Stimulated activated CD8-positive, alpha-beta memory T cell treated with anti-CD3 and anti-CD28 coated beads, Interleukin-15, amount 100 ng/mL, for 1 hour (primary cell): ENCODE data around the gene GADD45A.

Source experiments
- DNase-seq: peaks from one replicate; pipeline ENCODE4 v3.0.0-alpha.2; 2020; ENCODE audit warnings: low read depth

The GADD45A gene

DNA sequence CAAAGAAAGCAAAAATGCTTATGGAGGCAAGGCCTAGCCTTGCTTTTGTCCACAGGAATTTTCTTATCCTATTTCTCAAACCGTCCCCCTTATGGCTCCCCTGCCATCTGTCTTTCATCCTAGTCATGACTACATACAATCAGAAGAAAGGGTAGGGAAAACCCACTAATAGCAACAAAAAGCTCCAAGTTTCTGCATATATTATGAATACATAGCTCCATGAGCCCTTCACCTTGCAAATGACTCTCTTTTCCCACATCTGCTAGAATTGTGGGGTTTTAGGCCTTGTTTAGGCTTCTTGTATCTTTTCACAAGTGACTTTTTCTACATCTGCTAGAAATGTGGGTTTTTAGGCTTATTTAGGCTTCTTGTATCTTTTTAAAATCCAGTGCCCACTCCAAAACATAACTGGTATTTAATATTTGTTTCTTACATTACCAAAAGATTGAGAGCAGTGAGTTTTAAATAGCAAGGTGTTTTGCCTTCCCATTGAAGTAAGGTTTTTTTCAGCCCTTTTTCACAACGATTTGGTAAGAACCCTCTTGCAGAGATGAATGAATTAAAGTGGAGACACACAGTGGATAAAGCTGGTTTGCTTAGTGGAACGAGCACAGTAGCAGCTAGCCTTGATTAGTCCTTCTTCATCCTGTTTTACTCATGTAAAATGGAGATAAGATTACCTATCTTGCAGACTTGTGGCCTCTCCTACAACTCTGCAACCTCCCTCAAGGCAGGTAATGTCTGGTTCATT, 4.4 kb downstream of the GADD45A start:
- DNase-seq = no peak

DNA sequence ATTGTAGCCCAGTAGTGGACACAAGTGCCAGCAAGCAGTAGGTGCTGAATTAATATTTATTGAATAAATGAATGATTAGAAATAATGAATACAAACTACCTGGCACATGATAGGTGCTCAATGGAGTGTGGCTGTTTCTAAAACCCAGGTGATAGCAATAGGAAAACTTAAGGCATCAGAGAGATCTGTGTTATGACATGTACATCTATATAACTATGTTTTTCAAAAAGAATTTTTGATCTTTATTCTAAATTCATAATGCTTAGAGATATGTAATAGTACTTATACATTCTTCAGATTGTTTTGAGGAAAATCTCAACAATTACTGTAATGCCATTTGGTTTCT, 5.0 kb downstream of the GADD45A start:
- no peak for DNase-seq

DNA sequence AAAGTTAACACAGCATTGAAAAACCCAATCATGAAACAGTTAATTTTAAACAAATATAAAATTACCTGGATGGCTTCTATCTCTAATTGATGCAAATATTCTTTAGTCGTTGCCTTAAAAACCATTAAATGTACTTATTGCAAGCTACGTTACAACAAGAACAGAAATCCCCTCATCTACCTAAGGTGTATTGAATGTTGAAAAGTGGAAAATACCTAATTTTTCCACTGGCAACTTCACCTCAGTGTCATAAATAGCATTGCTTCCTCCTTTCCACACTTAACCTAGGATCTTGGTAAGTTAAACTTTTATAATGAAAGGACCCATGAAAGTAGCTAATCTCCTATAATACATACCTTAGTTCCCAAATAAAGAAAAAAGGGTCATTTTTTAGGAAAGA, 5.4 kb downstream of the GADD45A start:
- no peak for DNase-seq

DNA sequence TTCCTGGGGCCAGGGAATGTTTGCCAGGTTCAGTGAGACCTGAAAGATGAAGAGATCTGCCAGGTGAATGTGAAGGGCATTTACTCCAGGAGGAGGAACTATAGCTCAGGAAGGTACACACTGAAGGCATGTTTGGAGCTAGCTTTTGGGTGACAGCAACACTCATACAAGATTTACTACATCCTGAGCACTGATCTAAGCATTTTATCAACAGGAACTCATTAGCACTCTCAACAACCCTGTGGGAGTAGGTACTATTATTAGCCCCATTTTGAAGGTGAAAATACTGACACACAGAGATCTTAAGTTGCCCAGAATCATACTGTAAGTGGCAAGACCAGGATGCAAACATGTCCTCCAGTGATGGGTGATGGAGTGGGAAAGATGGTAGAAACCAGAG, 6.7 kb downstream of the GADD45A start:
- no peak for DNase-seq

DNA sequence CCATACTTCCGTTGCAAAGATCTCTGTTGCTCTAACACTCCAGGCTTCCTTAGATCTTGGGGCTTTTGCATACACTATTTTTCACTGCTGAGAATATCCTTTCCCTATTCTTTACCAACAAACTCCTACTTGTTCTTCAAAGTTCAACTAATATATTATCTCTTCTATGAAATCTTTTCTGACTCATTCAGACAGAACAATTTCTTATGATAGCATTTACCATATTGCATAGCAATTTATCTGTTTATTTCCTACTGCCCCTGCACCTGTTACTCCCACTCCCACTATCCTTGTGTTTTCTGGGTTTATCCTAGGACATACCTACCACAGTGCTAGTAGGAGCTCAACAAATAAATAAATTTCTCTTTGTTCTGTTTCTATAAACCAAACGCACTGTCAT, 11.0 kb downstream of the GADD45A start:
- DNase-seq = no peak

DNA sequence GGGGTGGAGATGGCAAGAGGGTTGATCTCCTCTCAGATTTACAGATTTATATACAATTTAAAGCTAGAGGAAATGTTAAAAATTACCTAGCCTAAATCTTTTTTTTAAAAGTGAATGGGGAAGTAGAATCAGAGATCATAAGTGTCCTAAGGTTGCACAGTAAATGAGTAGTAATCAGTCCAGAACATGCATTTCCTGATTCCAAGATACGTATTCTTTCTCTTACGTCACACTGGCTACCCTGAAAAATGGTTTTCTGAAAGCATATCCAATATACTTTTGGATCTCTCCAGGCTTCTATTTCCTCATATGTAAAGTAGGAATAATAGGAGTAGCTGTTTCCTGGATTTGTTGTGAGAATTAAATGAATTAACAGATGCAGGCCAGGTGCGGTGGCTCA, 11.7 kb downstream of the GADD45A start:
- no peak for DNase-seq

DNA sequence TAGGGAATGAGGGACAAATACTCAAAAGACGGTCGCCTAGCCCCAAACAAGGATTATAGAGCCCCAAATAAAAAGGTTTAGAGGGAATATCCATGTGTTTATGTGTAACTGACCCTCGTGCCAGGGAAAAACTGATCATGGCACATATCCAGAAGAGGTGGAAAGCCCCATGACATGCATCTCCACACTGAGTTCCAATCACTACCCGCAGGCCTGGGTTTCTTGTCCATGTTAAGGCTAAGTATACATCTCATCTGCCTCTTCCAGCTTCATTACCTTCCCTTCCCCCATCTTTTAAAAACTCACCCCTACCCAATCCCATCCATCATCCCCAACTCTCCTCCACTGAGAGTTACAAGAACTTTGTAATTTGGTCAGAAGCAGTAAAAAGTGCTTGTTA, 15.2 kb downstream of the GADD45A start:
- DNase-seq = no peak

DNA sequence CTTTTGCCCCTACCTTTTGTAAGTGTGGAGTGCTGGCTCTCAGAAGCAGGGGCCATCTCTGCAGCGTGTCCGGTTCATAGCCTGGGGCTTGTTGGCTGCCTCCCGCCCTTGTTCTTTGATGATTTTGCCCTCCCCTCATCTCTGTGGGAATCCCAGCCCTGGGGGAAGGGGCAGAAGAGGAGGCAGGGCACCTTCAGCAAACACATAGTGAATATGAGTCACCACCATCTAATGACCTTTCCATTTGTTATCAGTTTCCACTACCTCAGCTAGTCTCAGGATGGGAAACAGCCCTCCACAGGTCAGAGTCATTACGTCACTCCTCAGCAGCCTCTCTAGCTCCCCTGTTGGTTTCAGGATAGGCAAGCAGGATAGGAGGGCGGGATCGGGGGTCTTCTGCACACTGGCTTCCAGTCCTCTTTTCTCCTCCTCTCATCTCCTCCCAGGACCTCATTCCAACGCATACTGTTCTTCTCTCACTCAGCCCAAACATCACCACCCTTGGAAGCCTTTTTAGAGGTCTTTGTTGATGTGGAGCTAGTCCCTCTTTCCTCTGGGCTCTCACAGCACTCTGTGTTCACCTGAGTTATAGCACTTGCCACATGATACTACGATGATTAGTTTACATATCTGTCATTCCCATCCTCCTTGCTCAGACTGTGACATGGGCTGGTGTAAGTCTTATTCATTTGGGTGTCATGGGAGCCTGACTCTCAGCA, 15.8 kb downstream of the GADD45A start:
- DNase-seq = no peak

DNA sequence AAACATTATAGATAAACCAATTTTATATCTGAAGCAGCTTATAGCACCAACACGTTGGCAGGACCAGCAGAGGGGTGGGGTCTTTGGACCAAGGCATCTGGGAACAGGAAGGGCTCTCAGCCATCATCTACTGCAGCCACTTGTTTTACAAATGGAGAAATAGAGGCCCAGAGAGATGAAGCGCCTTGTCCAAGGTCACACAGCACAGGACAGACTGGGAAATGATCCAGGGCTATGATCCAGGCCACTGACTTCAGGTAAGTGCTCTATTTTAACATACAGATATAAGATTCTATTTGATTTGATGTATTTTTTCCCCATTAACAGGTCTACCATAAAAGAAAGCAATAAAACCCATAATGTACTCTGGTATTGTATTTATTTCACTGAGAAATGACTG, 16.9 kb downstream of the GADD45A start:
- DNase-seq = no peak

DNA sequence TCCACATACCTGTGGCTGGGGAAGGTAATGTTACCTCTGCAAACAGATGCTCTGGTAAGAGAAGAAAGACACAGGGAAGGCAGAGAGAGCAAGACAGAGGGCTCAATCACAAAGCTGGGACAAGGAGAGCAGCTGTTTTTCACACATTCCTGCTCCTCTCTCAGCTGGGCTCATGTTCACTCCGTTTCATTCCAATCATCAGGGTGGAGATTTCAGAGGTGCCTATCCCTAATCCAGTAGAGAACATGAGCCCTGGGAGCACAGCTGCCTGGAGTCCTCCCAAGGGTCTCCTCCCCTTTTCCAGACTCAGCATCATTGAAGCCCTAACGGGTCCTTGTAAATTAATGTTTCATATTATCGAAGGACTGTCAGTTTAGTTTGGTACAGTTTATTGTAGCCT, 19.4 kb downstream of the GADD45A start:
- no peak for DNase-seq

DNA sequence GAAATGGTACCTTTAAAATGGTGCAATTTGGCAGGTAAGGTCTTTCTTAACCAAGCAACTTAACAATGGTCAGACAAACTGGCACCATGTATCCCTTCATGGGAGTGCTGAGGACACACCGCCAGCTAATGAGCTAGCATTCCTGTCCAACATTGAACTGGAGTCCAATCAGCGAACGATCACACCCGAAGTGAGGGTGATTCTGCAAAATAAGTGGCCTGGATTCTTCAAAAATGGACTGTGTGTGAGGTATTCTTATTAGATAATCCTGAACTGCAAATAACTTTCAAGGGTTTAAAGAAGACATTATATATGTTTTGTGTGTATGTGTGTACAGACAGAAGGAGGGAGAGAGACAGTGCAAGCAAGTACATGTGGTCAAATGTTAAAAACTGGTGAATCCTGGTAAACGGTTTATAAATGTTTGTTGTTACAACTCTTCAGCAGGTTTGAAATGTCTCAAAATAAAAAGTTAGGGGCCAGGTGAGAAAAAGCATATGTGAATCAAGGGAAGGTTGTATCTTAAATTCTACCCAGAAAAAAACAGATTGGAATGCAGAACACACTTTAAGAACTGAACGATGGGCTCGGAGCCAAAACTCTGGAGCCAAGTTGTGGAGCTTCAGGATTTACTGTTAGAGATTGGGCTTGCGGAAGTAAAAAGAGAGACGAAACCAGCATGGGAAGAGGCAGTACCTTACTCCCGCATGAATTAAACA, 20.9 kb downstream of the GADD45A start:
- DNase-seq = no peak

DNA sequence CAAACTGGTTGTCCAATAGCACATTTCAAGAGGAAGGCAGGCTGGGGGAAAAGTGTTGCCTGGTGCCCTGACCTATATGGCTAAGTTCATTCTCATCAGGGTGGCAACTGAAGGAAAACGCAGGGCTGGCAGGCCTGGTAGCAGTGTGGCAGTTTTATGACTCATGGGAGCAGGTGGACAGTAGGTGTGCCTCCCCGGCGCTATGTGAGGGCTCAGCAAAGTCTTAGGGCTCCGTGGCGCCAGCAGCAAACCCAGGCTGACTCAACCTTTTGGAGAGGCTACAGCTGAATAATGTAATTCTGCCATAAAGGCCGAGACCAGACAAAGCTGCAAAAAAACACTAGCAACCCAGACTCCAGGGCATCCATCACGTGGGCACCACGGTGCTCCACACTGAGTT, 23.6 kb downstream of the GADD45A start:
- DNase-seq = no peak

DNA sequence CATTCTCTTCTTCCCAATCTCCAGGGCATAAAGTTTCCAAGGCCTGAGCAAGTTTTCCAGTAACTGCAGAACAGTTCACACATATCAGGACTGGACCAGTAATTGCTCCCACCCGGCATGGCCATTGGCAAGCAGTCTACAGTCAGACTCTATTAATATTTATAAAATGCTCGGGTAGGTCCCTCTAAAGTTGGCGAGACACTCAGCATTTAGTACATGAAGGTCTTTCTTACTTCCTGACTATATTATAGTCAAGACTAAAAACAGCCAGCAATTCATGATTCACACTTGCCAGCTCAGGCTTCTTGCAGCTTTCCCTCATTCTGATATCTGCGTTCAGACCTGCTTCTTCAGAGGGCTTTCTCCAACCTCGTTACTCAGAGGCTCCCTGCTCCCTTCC, 25.4 kb downstream of the GADD45A start:
- no peak for DNase-seq

DNA sequence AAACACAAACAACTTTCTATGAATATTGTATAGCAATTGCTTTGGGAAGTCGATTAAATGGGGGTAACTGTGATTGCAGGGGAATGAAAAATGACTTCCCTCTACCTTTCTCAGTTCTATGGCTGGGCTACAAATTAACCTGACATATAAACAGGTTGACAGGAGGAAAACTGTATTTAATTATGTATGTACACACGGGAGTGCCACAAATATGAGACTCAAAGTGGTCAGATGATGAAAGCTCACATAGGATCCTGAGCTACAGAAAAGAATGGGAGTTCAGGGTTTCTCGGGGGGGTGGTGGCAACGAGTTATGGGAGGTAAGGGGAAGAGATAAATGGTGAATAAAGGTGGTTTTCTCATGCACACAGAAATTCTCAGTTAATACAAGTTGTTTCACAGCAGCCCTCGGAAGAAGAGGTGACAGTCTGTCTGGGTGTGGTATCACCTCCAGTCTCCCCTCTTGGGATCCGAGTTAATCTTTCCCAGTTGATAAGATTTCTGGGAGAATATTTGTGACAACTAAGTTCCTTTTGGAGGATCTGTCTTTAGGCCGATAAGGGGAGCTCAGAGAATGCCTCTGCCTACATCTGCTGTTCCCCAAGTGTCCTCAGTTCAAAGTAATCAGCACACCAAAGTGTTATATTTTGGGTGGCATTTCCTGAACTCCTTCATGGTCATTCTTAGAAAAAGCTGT, 26.3 kb downstream of the GADD45A start:
- DNase-seq = no peak

DNA sequence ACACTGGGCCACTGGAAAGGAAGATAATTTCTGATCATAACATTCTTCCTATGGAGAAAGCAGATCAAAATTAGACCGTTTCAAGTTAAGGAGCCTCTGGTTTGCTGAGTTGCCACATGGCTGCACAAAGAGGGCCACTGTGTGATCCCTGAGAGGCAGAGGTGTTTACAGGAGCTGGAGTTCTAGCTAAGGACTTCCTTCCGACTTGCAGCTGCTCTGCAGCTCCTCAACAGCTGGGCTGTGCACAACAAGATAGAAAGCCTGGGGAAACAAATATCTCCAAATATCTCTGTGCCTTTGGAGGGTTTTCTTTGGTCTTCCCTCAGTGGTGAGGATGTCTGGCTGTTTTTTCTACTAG, 26.8 kb downstream of the GADD45A start:
- DNase-seq = no peak

DNA sequence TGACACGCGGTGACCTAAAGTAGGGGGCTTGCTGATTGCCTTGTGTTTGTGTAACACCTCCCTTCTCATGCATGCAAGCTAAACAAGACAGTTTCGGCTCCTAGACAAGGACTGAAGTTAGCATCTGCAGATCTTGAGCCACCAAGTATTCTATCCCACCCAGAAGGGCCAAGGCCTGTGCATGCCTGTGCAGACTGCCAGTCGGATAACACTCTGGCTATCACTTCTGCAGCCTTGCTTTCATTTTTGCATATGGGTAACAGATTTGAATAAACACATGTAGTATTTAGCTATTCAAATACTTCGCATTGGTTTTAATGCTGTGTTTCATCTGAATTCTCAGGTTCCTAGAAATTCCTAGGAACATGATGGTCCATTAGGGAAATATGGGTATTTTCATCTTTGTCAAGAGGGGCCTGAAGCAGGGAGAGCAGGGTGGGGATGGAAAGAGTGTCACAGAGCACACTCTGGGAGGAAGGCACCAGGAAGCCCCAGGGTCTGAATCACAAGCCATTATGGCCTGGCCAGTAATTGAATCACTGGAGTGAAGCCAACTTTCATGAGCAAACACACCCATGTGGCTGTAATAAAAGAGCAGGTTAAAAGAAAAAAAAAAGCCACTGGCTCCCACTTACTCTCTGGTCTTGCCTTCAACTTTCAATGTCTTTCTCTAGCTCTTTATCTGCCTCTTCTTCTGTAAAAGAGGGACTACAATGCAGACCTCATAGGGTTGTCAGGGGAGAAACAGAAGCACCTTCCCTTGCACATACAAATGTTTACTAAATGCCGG, 28.3 kb downstream of the GADD45A start:
- DNase-seq = no peak

DNA sequence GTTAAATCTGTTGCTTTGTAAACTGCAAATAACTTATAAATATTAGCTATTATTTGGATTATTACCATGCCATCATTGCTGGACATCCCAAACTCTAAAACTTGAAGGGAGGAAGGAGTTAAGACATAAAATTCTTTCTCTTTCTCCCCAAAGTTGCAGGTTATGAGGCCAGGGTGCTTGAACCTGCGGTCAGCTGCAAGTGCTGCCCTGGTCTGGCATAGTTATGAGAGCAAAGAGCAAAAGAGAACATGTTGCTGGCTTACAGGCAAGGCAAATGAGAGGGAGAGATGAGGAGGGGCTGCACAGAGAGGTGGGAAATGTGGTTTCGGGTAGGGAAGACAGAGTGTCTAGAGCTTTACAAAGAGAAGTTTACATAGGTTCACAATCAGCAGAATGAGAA, 30.8 kb downstream of the GADD45A start:
- DNase-seq = no peak

DNA sequence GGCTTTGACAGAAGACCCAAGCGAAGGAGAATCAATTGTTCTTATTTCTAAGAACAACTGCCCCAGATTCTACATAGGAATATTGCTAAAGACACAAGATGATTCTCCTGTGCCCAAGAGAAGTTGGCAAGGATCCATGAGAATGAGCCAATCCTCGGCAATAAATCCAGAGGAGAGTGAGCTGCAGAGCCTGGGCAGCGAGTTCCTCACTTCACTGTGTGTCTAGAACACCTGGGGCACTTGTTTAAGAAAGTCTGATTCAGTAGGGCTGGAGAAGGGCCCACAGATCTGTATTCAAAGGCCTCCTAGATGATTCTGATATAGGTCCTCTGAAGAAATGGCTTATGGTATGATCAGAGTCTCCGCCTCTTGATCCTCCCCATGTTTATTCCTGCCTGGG, 31.8 kb downstream of the GADD45A start:
- no peak for DNase-seq

DNA sequence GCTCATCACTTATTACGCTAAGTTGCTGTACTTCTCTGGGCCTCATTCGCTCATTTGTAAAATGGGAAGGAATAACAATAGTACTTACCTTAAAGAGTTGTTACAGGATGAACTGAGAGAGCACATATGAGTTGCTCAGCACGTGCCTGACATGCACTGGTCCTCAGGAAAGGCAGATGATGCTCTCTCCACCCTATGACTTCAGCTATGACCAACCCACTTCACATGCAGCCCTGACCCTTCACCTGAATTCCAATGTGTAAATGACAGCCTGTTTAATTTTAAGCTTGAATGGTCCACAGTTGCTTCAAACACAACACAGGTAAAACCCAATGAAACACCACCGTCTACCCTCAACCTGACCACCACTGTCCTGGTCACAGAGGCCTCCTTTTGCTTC, 32.9 kb downstream of the GADD45A start:
- no peak for DNase-seq

DNA sequence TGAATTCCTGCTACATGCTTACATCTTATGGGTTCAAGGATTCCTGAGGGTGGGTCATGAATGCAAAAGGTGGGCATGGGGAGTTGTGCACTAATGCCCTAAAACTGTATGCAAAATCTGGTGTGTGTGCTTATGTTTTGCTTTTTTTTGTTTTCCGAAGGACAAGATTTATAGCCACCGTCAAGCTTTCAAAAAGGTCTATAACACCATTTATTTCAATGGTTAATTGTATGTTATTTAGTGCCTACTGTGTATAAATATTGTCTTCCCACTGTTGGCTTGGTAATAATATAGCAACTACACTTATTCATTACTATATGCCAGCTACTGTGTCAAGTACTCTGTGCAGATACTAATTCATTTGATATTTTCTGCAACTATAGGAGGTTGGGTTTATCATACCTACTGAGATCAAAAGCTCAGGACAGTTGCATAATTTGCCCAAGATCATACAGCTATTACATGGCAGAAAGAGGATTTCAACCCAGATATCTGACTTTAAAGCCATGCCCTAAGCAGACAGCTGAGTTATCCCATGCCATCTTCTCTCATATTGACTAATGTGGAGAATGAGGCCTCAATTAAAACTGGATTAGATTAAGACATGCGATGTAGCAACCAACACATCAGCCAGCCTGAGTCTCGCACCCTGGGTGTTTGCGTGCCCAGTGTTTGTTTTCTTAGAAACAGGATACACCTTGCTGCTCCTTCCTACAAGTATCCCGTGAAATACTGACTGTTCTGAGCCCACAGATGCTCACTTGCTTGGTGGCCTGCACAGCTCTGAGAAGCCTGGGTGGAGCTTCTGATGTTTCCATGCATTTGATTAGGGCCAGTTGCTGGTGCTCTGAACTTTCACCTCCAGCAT, 34.6 kb downstream of the GADD45A start:
- no peak for DNase-seq

DNA sequence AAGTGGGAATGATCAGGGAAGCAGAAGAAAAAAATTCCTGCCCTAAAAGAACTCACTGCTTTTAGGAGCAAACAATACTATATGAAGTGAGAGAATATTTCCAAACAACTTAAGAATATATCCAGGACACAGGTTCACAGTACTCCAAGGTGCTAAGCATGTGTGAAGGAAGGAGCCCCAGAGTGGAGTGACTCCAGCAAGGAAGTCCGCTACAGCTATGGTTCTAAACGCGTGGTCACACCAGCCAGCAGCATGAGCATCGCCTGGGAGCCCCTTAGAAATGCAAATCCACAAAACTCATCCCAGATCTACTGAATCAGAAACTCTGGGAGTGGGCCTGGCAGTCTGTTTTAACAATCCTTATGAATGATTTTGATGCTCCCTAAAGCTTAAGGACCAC, 36.1 kb downstream of the GADD45A start:
- DNase-seq = no peak
